ENCODE measurements around the gene PPM1H.

PPM1H gene

GRCh38 chr12:62907078-62907477 is 27.9 kb downstream of the PPM1H start:
- H3K4me1 ChIP-seq, result peaks cover 12 to 21% (median 14%) of the 10 kb centered on the region in 10 experiments
- H4K20me1 ChIP-seq, result no peaks in the 10 kb centered on the region
- no peak overlapping the region for H3K4me3 ChIP-seq
- no peak overlapping the region for H3K27ac ChIP-seq
- no peak overlapping the region for H3K9ac ChIP-seq
- no peaks in the 10 kb centered on the region for H3K27me3 ChIP-seq
- no peaks in the 10 kb centered on the region for H3K36me3 ChIP-seq
- no peak overlapping the region for H3K4me2 ChIP-seq
- no peaks in the 10 kb centered on the region; a peak in 1 of 22 replicates for H3K9me3 ChIP-seq (replicated peaks in 1 of 11)
- TF ChIP-seq Cebpa-rat (IDR thresholded peaks at IDR 0.05), result no peak

- H3K36me3 ChIP-seq, result no peaks in the 10 kb centered on the region
- H3K9me3 ChIP-seq (replicated peaks in 1 of 11), result no peaks in the 10 kb centered on the region; a peak in 1 of 22 replicates
- H3K4me2 ChIP-seq, result peak overlapping the region; percentile 50 to 76 (median 70)
- no peak overlapping the region; a peak in 1 of 20 replicates for H3K4me3 ChIP-seq
- TF ChIP-seq Cebpa-rat (IDR thresholded peaks at IDR 0.05), result no peak
- H3K9ac ChIP-seq, result peak overlapping the region in 6 of 11 experiments; percentile 5 to 43 (median 40); a peak in 7 of 22 replicates
- H4K20me1 ChIP-seq, result no peaks in the 10 kb centered on the region
- peak overlapping the region in 10 of 11 experiments; percentile 4 to 70 (median 55); a peak in 17 of 22 replicates for H3K27ac ChIP-seq
- H3K4me1 ChIP-seq, result peaks cover 21 to 45% (median 39%) of the 10 kb centered on the region in 10 experiments
- H3K27me3 ChIP-seq, result no peaks in the 10 kb centered on the region
Measured at GRCh38 chr12:62903151-62903550, 31.8 kb downstream of the PPM1H start.

GRCh38 chr12:62900686-62901272 is 34.2 kb downstream of the PPM1H start:
- H3K4me1 ChIP-seq, result peaks cover 24 to 50% (median 46%) of the 10 kb centered on the region in 10 experiments
- H3K27me3 ChIP-seq, result no peaks in the 10 kb centered on the region
- peaks cover 0 to 4% (median 2%) of the 10 kb centered on the region in 11 experiments; a peak in 9 of 22 replicates for H3K9me3 ChIP-seq (replicated peaks in 1 of 11)
- no peaks in the 10 kb centered on the region for H4K20me1 ChIP-seq
- no peak overlapping the region for H3K4me3 ChIP-seq
- no peaks in the 10 kb centered on the region for H3K36me3 ChIP-seq
- peak overlapping the region in 9 of 11 experiments; percentile 2 to 54 (median 39); a peak in 9 of 22 replicates for H3K4me2 ChIP-seq
- no peak for TF ChIP-seq Cebpa-rat (IDR thresholded peaks at IDR 0.05)
- no peak overlapping the region for H3K9ac ChIP-seq
- H3K27ac ChIP-seq, result no peak overlapping the region

- H3K9ac ChIP-seq, result no peak overlapping the region
- H3K9me3 ChIP-seq (replicated peaks in 1 of 11), result peaks cover 0 to 13% (median 10%) of the 10 kb centered on the region in 11 experiments; a peak in 13 of 22 replicates
- peaks cover 24 to 50% (median 46%) of the 10 kb centered on the region in 10 experiments for H3K4me1 ChIP-seq
- TF ChIP-seq Cebpa-rat (IDR thresholded peaks at IDR 0.05), result no peak
- H3K4me2 ChIP-seq, result peak overlapping the region in 8 of 11 experiments; percentile 4 to 67 (median 24); a peak in 14 of 22 replicates
- H3K36me3 ChIP-seq, result no peaks in the 10 kb centered on the region; a peak in 1 of 22 replicates
- peak overlapping the region in 2 of 11 experiments; percentile 48 to 51; a peak in 3 of 22 replicates for H3K27ac ChIP-seq
- H4K20me1 ChIP-seq, result no peaks in the 10 kb centered on the region
- H3K27me3 ChIP-seq, result peaks cover 0 to 3% (median 0%) of the 10 kb centered on the region in 11 experiments; a peak in 1 of 22 replicates
- no peak overlapping the region for H3K4me3 ChIP-seq
Measured at GRCh38 chr12:62899568-62900390, 35.2 kb downstream of the PPM1H start.

GRCh38 chr12:62898526-62898925 is 36.4 kb downstream of the PPM1H start:
- Histone ChIP-seq H3K27ac (peak overlapping the region in 5 of 11 experiments; percentile 10 to 51 (median 34); a peak in 6 of 22 replicates), H3K4me1 (peaks cover 23 to 49% (median 42%) of the 10 kb centered on the region in 10 experiments), H3K36me3 (no peaks in the 10 kb centered on the region; a peak in 1 of 22 replicates), H3K4me3 (no peak overlapping the region), H3K27me3 (peaks cover 0 to 3% (median 0%) of the 10 kb centered on the region in 11 experiments; a peak in 1 of 22 replicates), H3K9me3 (replicated peaks in 1 of 11) (peaks cover 0 to 18% (median 11%) of the 10 kb centered on the region in 11 experiments; a peak in 15 of 22 replicates), H3K4me2 (peak overlapping the region; percentile 18 to 73 (median 53); a peak in 19 of 22 replicates), H3K9ac (no peak overlapping the region), H4K20me1 (no peaks in the 10 kb centered on the region)
- TF ChIP-seq Cebpa-rat (IDR thresholded peaks at IDR 0.05), result no peak

GRCh38 chr12:62895351-62895877 is 39.5 kb downstream of the PPM1H start:
- no peak overlapping the region for H3K4me3 ChIP-seq
- no peak for TF ChIP-seq Cebpa-rat (IDR thresholded peaks at IDR 0.05)
- H3K27me3 ChIP-seq, result peaks cover 0 to 3% (median 0%) of the 10 kb centered on the region in 11 experiments; a peak in 1 of 22 replicates
- H3K36me3 ChIP-seq, result no peaks in the 10 kb centered on the region; a peak in 1 of 22 replicates
- peaks cover 0 to 18% (median 11%) of the 10 kb centered on the region in 11 experiments; a peak in 15 of 22 replicates for H3K9me3 ChIP-seq (replicated peaks in 1 of 11)
- H4K20me1 ChIP-seq, result no peaks in the 10 kb centered on the region
- no peak overlapping the region for H3K27ac ChIP-seq
- no peak overlapping the region for H3K9ac ChIP-seq
- H3K4me1 ChIP-seq, result peaks cover 11 to 34% (median 27%) of the 10 kb centered on the region in 10 experiments; a peak in 19 of 20 replicates
- no peak overlapping the region for H3K4me2 ChIP-seq

- peaks cover 4 to 20% (median 12%) of the 10 kb centered on the region in 10 experiments; a peak in 19 of 20 replicates for H3K4me1 ChIP-seq
- no peak overlapping the region for H3K9ac ChIP-seq
- no peaks in the 10 kb centered on the region; a peak in 1 of 22 replicates for H3K36me3 ChIP-seq
- peaks cover 0 to 18% (median 12%) of the 10 kb centered on the region in 11 experiments; a peak in 17 of 22 replicates for H3K9me3 ChIP-seq (replicated peaks in 1 of 11)
- no peak overlapping the region for H3K4me2 ChIP-seq
- no peak overlapping the region for H3K4me3 ChIP-seq
- H3K27me3 ChIP-seq, result peaks cover 0 to 3% (median 0%) of the 10 kb centered on the region in 11 experiments; a peak in 1 of 22 replicates
- TF ChIP-seq Cebpa-rat (IDR thresholded peaks at IDR 0.05), result no peak
- H4K20me1 ChIP-seq, result no peaks in the 10 kb centered on the region
- no peak overlapping the region for H3K27ac ChIP-seq
Measured at GRCh38 chr12:62893276-62893675, 41.7 kb downstream of the PPM1H start.

- no peak overlapping the region for H3K4me3 ChIP-seq
- no peak for TF ChIP-seq Cebpa-rat (IDR thresholded peaks at IDR 0.05)
- H3K36me3 ChIP-seq, result no peaks in the 10 kb centered on the region; a peak in 1 of 22 replicates
- H3K4me1 ChIP-seq, result peaks cover 0 to 20% (median 5%) of the 10 kb centered on the region in 10 experiments; a peak in 7 of 20 replicates
- peaks cover 0 to 3% (median 0%) of the 10 kb centered on the region in 11 experiments; a peak in 1 of 22 replicates for H3K27me3 ChIP-seq
- H3K9me3 ChIP-seq (replicated peaks in 1 of 11), result peaks cover 0 to 24% (median 13%) of the 10 kb centered on the region in 11 experiments; a peak in 17 of 22 replicates
- no peak overlapping the region for H3K27ac ChIP-seq
- no peak overlapping the region for H3K9ac ChIP-seq
- H3K4me2 ChIP-seq, result peak overlapping the region in 1 of 11 experiments; percentile 9; a peak in 1 of 22 replicates
- H4K20me1 ChIP-seq, result no peaks in the 10 kb centered on the region
Measured at GRCh38 chr12:62891805-62892549, 43.0 kb downstream of the PPM1H start.

Data from BLaER1 treated with 17β-estradiol and CSF1 and Interleukin-3, amounts not matched to agents 10 nM and 100 nM (cell line).